Neural crest cell (in vitro differentiated cells): ENCODE results near the gene MYOC. TPM values are rescaled to one million over a fixed set of nuclear protein-coding genes. Genes with fewer than 3 reads are reported as not detected.
"Not testable (repeated sequence)": the region's sequence is repeated elsewhere in the genome, so short reads cannot be mapped to it uniquely, and the experiment has no call there.

Experiments used
- DNase-seq: peaks from one replicate; pipeline ENCODE4 v3.0.0; 2021; ENCODE audit warnings: low read depth, mixed read lengths, low spot score
- H3K27ac Mint-ChIP-seq: one replicate; pipeline ENCODE4 v1.8.0; 2021; ENCODE audit warnings: mild to moderate bottlenecking, mixed read lengths; ENCODE audit not compliant: unreplicated experiment
- H3K27me3 Mint-ChIP-seq: 2 replicates; pipeline ENCODE4 v1.8.0; 2021; ENCODE audit warnings: low read depth, mild to moderate bottlenecking, mixed read lengths
- H3K36me3 Mint-ChIP-seq: 2 replicates; pipeline ENCODE4 v1.8.0; 2021; ENCODE audit warnings: low read depth, mild to moderate bottlenecking, mixed read lengths
- H3K4me1 Mint-ChIP-seq: 2 replicates; pipeline ENCODE4 v1.8.0; 2021; ENCODE audit warnings: mixed read lengths
- H3K4me3 Mint-ChIP-seq: one replicate; pipeline ENCODE4 v1.8.0; 2021; ENCODE audit warnings: mild to moderate bottlenecking, mixed read lengths
- H3K9me3 Mint-ChIP-seq: 2 replicates; pipeline ENCODE4 v1.8.0; 2021; ENCODE audit warnings: mixed read lengths
- CTCF ChIP-seq: fragments of 200-600 bp; sonication (generic); conservative IDR thresholded peaks from 2 replicates; pipeline ENCODE4 v1.5.0; 2021; ENCODE audit warnings: antibody characterized with exemption, mild to moderate bottlenecking
- total RNA-seq: library from RNA; stranded (reverse); gene quantifications from 2 replicates; pipeline ENCODE4 v1.2.1, GENCODE V29; 2021

Gene MYOC
- total RNA-seq, 1 donor from 2014 or later: not detected

GRCh38 chr1:171610385-171610784 lies 42.1 kb downstream of the MYOC start:
- H3K27me3 Mint-ChIP-seq: no peaks in the 10 kb centered on the region
- H3K36me3 Mint-ChIP-seq: no peaks in the 10 kb centered on the region
- no peaks in the 10 kb centered on the region for H3K4me1 Mint-ChIP-seq
- no peak for DNase-seq
- H3K4me3 Mint-ChIP-seq: no peak overlapping the region
- H3K27ac Mint-ChIP-seq: no peak overlapping the region
- TF ChIP-seq CTCF: no peak
- no peaks in the 10 kb centered on the region for H3K9me3 Mint-ChIP-seq

GRCh38 chr1:171606402-171606941 lies 46.0 kb downstream of the MYOC start:
- Mint-ChIP-seq H3K27me3 (no peaks in the 10 kb centered on the region), H3K9me3 (no peaks in the 10 kb centered on the region), H3K4me1 (no peaks in the 10 kb centered on the region), H3K27ac (no peak overlapping the region), H3K4me3 (no peak overlapping the region), H3K36me3 (no peaks in the 10 kb centered on the region)
- no peak for DNase-seq
- TF ChIP-seq CTCF: no peak

- not testable (repeated sequence) for H3K4me1 Mint-ChIP-seq, H3K9me3 Mint-ChIP-seq, H3K36me3 Mint-ChIP-seq, H3K27me3 Mint-ChIP-seq, H3K27ac Mint-ChIP-seq, DNase-seq, H3K4me3 Mint-ChIP-seq
These were observed 49.4 kb downstream of the MYOC start for GRCh38 chr1:171603042-171603441.

GRCh38 chr1:171600862-171601261 lies 51.6 kb downstream of the MYOC start:
- DNase-seq: no peak
- H3K27me3 Mint-ChIP-seq: no peaks in the 10 kb centered on the region
- no peak overlapping the region for H3K27ac Mint-ChIP-seq
- no peak for TF ChIP-seq CTCF
- no peaks in the 10 kb centered on the region for H3K4me1 Mint-ChIP-seq
- no peak overlapping the region for H3K4me3 Mint-ChIP-seq
- H3K9me3 Mint-ChIP-seq: peaks cover 3% of the 10 kb centered on the region
- H3K36me3 Mint-ChIP-seq: peaks cover 18% of the 10 kb centered on the region

GRCh38 chr1:171600310-171600709 lies 52.2 kb downstream of the MYOC start:
- not testable (repeated sequence) for H3K4me3 Mint-ChIP-seq, H3K4me1 Mint-ChIP-seq, DNase-seq, H3K27ac Mint-ChIP-seq, H3K9me3 Mint-ChIP-seq, H3K27me3 Mint-ChIP-seq
- peaks cover 19% of the 10 kb centered on the region for H3K36me3 Mint-ChIP-seq

- Mint-ChIP-seq H3K9me3 (peaks cover 3% of the 10 kb centered on the region), H3K27ac (no peak overlapping the region), H3K4me1 (no peaks in the 10 kb centered on the region), H3K4me3 (no peak overlapping the region), H3K36me3 (peaks cover 27% of the 10 kb centered on the region), H3K27me3 (no peaks in the 10 kb centered on the region)
- TF ChIP-seq CTCF: no peak
- no peak for DNase-seq
These were observed 55.3 kb downstream of the MYOC start for GRCh38 chr1:171597203-171597602.

GRCh38 chr1:171596705-171597104 lies 55.8 kb downstream of the MYOC start:
- no peak for TF ChIP-seq CTCF
- H3K4me3 Mint-ChIP-seq: no peak overlapping the region
- no peak for DNase-seq
- peaks cover 27% of the 10 kb centered on the region for H3K36me3 Mint-ChIP-seq
- no peak overlapping the region for H3K27ac Mint-ChIP-seq
- H3K4me1 Mint-ChIP-seq: no peaks in the 10 kb centered on the region
- no peaks in the 10 kb centered on the region for H3K27me3 Mint-ChIP-seq
- H3K9me3 Mint-ChIP-seq: peaks cover 3% of the 10 kb centered on the region
